ENCODE data around the gene ATP10A.

The ATP10A gene

GRCh38 chr15:25783134-25783533, 80.0 kb downstream of the ATP10A start:
- no peak overlapping the region for H3K27ac ChIP-seq
- no peak overlapping the region for H3K4me3 ChIP-seq (ENCODE audit: low read depth in 1 of 2, low read length in 1 of 2)
- TF ChIP-seq CTCF (IDR thresholded peaks at IDR 0.05) = no peak
- H3K36me3 ChIP-seq = no peaks in the 10 kb centered on the region
- H3K9me3 ChIP-seq = no peaks in the 10 kb centered on the region
- H3K4me1 ChIP-seq (ENCODE audit: control insufficient read depth in 1 of 2, insufficient read depth in 1 of 2, low read depth in 1 of 2, low read length in 1 of 2) = no peaks in the 10 kb centered on the region
- H3K27me3 ChIP-seq = no peaks in the 10 kb centered on the region

- Histone ChIP-seq H3K9me3 (no peaks in the 10 kb centered on the region), H3K36me3 (no peaks in the 10 kb centered on the region), H3K27me3 (no peaks in the 10 kb centered on the region), H3K4me1 (ENCODE audit: control insufficient read depth in 1 of 2, insufficient read depth in 1 of 2, low read depth in 1 of 2, low read length in 1 of 2) (no peaks in the 10 kb centered on the region), H3K27ac (no peak overlapping the region), H3K4me3 (ENCODE audit: low read depth in 1 of 2, low read length in 1 of 2) (no peak overlapping the region)
- TF ChIP-seq CTCF (IDR thresholded peaks at IDR 0.05) = no peak
Measured at GRCh38 chr15:25780479-25781255, 82.5 kb downstream of the ATP10A start.

DNA sequence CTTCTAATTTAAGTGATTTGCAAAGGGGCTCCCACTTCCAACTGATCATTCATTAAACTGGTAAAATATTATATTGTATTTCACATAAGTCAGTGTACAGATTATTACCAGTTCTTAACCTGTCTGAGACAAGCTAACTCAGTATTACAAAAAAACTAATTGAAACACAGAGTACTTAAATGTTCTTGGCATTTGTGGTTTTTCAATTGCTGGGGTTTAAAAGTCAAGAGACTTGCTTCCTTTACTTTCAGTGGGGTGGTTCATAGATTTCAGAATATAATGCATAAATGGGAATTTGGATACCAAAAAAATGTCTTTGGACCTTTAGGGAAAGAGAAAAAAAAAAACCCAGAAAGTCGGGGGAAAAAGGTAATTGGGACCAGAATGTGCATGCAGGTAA, 85.0 kb downstream of the ATP10A start:
- TF ChIP-seq CTCF (IDR thresholded peaks at IDR 0.05) = no peak
- Histone ChIP-seq H3K4me3 (ENCODE audit: low read depth in 1 of 2, low read length in 1 of 2) (no peak overlapping the region), H3K27me3 (no peaks in the 10 kb centered on the region), H3K36me3 (no peaks in the 10 kb centered on the region), H3K4me1 (ENCODE audit: control insufficient read depth in 1 of 2, insufficient read depth in 1 of 2, low read depth in 1 of 2, low read length in 1 of 2) (no peaks in the 10 kb centered on the region), H3K9me3 (no peaks in the 10 kb centered on the region), H3K27ac (no peak overlapping the region)

GRCh38 chr15:25777037-25777436, 86.1 kb downstream of the ATP10A start:
- no peak overlapping the region for H3K27ac ChIP-seq
- no peaks in the 10 kb centered on the region for H3K27me3 ChIP-seq
- no peaks in the 10 kb centered on the region for H3K36me3 ChIP-seq
- TF ChIP-seq CTCF (IDR thresholded peaks at IDR 0.05) = no peak
- H3K9me3 ChIP-seq = no peaks in the 10 kb centered on the region
- no peaks in the 10 kb centered on the region for H3K4me1 ChIP-seq (ENCODE audit: control insufficient read depth in 1 of 2, insufficient read depth in 1 of 2, low read depth in 1 of 2, low read length in 1 of 2)
- no peak overlapping the region for H3K4me3 ChIP-seq (ENCODE audit: low read depth in 1 of 2, low read length in 1 of 2)

DNA sequence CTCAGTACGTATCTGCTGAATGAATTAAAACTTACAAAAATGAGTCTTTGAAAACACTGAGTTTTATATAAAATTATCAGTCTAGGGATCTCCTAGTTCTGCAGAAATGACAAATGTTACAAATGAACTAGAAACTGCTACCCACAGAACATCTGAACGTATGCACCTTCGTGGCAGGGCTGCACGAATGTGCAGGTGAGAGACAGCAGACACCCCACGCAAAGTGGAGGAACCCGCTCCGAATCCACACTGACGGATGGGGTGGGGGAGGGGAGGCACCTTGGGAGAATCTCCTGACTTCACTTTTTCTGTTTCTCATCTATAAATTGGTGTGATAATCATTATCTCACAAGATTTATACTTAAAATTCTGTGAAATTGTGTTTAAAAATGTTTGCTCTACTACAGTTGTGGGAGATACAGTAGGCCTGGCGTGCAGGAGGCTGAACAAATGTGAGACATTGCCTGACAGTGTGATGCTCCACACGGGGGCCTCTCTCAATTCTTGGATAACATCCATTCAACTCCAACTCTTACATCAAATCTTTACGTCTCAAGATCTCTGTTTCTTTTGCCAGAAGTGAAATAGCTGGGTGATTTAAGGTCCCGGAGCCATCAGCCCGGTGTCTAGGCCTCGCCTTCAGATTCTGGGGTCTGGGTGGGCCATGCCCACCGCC, 86.9 kb downstream of the ATP10A start:
- Histone ChIP-seq H3K27ac (no peak overlapping the region), H3K4me3 (ENCODE audit: low read depth in 1 of 2, low read length in 1 of 2) (no peak overlapping the region), H3K9me3 (no peaks in the 10 kb centered on the region), H3K36me3 (no peaks in the 10 kb centered on the region), H3K4me1 (ENCODE audit: control insufficient read depth in 1 of 2, insufficient read depth in 1 of 2, low read depth in 1 of 2, low read length in 1 of 2) (no peaks in the 10 kb centered on the region), H3K27me3 (no peaks in the 10 kb centered on the region)
- TF ChIP-seq CTCF (IDR thresholded peaks at IDR 0.05) = no peak
